Placental pericyte (primary cell): Measurements from ENCODE around the gene PPM1B. TPM values are rescaled to one million over a fixed set of nuclear protein-coding genes. Genes with fewer than 3 reads are reported as not detected.

Source experiments
- small RNA-seq: library from RNA; depleted of rRNA; stranded (forward); fragments of <200 nt; gene quantifications from one replicate; pipeline ENCODE3, GENCODE V24; 2012; ENCODE audit warnings: low replicate concordance
- total RNA-seq: library from RNA; depleted of rRNA; stranded (reverse); fragments of >200 nt; gene quantifications from 2 replicates; pipeline ENCODE4 v1.2.3, GENCODE V29; 2012

PPM1B gene
- 23.5 and 43.3 TPM in 2 replicates for total RNA-seq

DNA sequence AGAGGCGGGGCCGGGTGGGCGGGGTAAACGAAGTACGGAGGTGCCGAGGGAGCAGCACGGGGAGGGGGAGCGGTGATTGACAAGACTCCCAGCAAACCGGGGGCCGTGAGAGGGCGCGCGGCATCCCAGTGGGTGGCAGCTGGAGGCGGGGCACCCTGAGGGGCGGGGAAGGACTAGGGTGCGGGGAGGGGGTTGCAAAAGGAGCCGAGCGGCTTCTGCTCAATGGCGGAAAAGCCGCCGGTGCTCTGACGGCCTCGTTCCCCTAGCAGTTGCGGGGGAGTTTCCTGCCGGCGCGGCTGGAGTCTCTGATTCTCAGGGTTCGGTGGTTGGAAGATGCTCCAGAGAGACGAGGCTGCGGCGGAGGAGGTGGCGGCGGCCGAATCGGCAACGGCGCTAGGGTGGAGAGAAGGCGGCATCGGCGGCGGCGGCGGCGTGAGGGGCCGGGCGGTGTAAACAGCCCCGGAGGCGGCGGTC, at the start of gene PPM1B:
Gene PPM1B (plus strand): TSS at position 195 of the 474 bp plus-strand sequence. CDS start 32,325 bp downstream, outside the sequence.

Small RNA genes lying within 50 kb of the gene (small RNA-seq; reads per million reads assigned to genes)
- not detected for gene RNU6-566P

Other genes with a start within 250 kb of the PPM1B start
- gene LRPPRC, start 172.9 kb upstream of the PPM1B start, total RNA-seq: 73.5 and 76.7 TPM in 2 replicates
- gene SLC3A1, start 106.6 kb downstream of the PPM1B start, total RNA-seq: not detected in 2 replicates
- gene PREPL, start 192.6 kb downstream of the PPM1B start, total RNA-seq: 37.2 and 40.2 TPM in 2 replicates
- 5.9 and 7.0 TPM in 2 replicates for gene CAMKMT, start 193.1 kb downstream of the PPM1B start, total RNA-seq